ENCODE measurements around the gene MCRIP2.
"Not testable (repeated sequence)": the region's sequence is repeated elsewhere in the genome, so short reads cannot be mapped to it uniquely, and the experiment has no call there.

MCRIP2 gene

GRCh38 chr16:641326-642188, at the start of gene MCRIP2:
MCRIP2 (plus strand) TSS chr16:641828; CDS start chr16:641992, 164 bp downstream.
- peak; percentile 71 to 72 for DNase-seq

- DNase-seq, result no peak
Observed at GRCh38 chr16:591892-592517, 49.6 kb upstream of the MCRIP2 start.

GRCh38 chr16:592518-593306, 48.9 kb upstream of the MCRIP2 start:
- peak; percentile 27 to 45 for DNase-seq

- no peak for DNase-seq
Observed at GRCh38 chr16:593406-593805, 48.2 kb upstream of the MCRIP2 start.

- DNase-seq, result no peak
Observed at GRCh38 chr16:593807-594206, 47.8 kb upstream of the MCRIP2 start.

GRCh38 chr16:595094-595528, 46.5 kb upstream of the MCRIP2 start:
- DNase-seq, result no peak

GRCh38 chr16:595942-596735, 45.5 kb upstream of the MCRIP2 start:
- DNase-seq, result peak in 1 of 2 donors; percentile 12

GRCh38 chr16:596736-597060, 44.9 kb upstream of the MCRIP2 start:
- no peak for DNase-seq

- DNase-seq, result not testable (repeated sequence)
Observed at GRCh38 chr16:597655-598054, 44.0 kb upstream of the MCRIP2 start.

GRCh38 chr16:598823-599739, 42.5 kb upstream of the MCRIP2 start:
- no peak for DNase-seq

GRCh38 chr16:600781-601180, 40.8 kb upstream of the MCRIP2 start:
- peak in 1 of 2 donors; percentile 19 for DNase-seq

- no peak for DNase-seq
Observed at GRCh38 chr16:603933-604332, 37.7 kb upstream of the MCRIP2 start.

- no peak for DNase-seq
Observed at GRCh38 chr16:606656-607307, 34.8 kb upstream of the MCRIP2 start.

- no peak for DNase-seq
Observed at GRCh38 chr16:608019-608418, 33.6 kb upstream of the MCRIP2 start.

- no peak for DNase-seq
Observed at GRCh38 chr16:609316-609715, 32.3 kb upstream of the MCRIP2 start.

- DNase-seq, result no peak
Observed at GRCh38 chr16:609984-610383, 31.6 kb upstream of the MCRIP2 start.

GRCh38 chr16:610513-611381, 30.9 kb upstream of the MCRIP2 start:
- DNase-seq, result peak; percentile 27 to 45

- no peak for DNase-seq
Observed at GRCh38 chr16:615122-615521, 26.5 kb upstream of the MCRIP2 start.

GRCh38 chr16:616733-617586, 24.7 kb upstream of the MCRIP2 start:
- no peak for DNase-seq
